ENCODE results near the gene MBP.
A peak's percentile ranks its signal among the peaks of the same experiment; 100 is the strongest.

GRCh38 chr18:77055429-77056300, 76.9 kb downstream of the MBP start:
- TF ChIP-seq CTCF (IDR thresholded peaks at IDR 0.05 in 8 of 11, conservative IDR thresholded peaks at IDR 0.05 in 3 of 11) (no peak), POLR2AphosphoS5 (IDR thresholded peaks at IDR 0.05) (peak; percentile 51 to 81 (median 70))

Measured in spleen (tissue), 7 donors.